ENCODE data around the gene UVSSA.

GRCh38 chr4:1406981-1407656 is 60.1 kb downstream of the UVSSA start:
- TF ChIP-seq POLR2A (IDR thresholded peaks at IDR 0.05) (no peak), CTCF (IDR thresholded peaks at IDR 0.05) (no peak), EP300 (IDR thresholded peaks at IDR 0.05) (no peak)

All from ovary (tissue), 3 donors.